Measurements from ENCODE around the gene IGFL1. TPM values are rescaled to one million over a fixed set of nuclear protein-coding genes. Genes with fewer than 3 reads are reported as not detected.
"Not testable (repeated sequence)": the region's sequence is repeated elsewhere in the genome, so short reads cannot be mapped to it uniquely, and the experiment has no call there.

Gene IGFL1
- total RNA-seq, 1 donor from 2014 or later, result not detected

DNA sequence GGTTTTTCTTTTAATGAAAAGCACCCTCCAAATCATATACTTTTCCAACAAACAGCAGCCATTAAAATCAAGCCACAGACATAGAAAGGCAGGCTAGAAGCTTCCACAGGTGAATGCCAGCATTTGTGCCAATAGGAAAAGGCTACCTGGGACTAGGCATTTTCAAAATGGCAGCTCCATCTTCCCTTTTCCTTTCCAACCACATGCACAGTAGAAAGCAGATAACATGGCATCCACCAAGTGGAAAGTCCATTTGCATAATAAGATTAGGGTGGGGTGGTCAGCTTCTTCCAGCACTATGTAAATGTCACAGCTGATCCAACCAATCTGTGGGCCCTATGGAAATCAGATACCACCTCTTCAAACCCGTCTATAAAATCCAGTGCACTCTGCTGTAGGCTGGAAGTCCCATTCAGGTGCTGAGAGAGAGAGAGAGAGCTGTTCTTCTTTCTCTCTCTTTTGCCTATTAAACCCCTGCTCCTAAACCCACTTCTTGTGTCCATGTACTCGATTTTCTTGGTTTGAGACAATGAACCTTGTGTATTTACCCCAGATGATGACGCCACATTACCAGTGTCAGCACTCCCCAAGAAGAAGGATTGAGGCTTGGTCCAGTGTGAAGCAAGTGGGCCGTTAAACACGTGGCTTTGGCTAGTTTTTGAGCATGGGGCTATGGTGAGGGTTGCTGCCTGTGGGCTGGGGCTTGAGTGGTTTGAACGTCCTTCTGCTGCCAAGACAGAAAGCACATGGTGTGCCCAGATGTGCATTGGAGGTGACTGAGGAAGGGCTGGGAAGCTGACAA is 24.2 kb upstream of the IGFL1 start:
- H4K20me1 ChIP-seq (ENCODE audit: insufficient read depth, low read length), result no peaks in the 10 kb centered on the region
- peaks cover 16% of the 10 kb centered on the region for H3K9me3 Mint-ChIP-seq (ENCODE audit: unreplicated experiment)
- no peaks in the 10 kb centered on the region for H3K36me3 ChIP-seq (ENCODE audit: insufficient read depth, low read length)
- FAIRE-seq, result no peak
- H3K4me1 Mint-ChIP-seq (ENCODE audit: low read depth, unreplicated experiment), result peaks cover 51% of the 10 kb centered on the region
- H3K79me2 ChIP-seq (ENCODE audit: insufficient read depth, low read length), result no peaks in the 10 kb centered on the region
- H3K9ac ChIP-seq (ENCODE audit: low read length), result no peak overlapping the region
- peaks cover 24% of the 10 kb centered on the region for H3K27me3 ChIP-seq (ENCODE audit: insufficient read depth, low read length)
- no peak overlapping the region for H3K27ac ChIP-seq (ENCODE audit: low read depth, low read length)
- no peak overlapping the region for H3K4me3 ChIP-seq (ENCODE audit: insufficient read depth, low read depth, low read length)
- no peak overlapping the region for H3K4me2 ChIP-seq (ENCODE audit: low read length)
- peaks cover 11% of the 10 kb centered on the region for H3K36me3 Mint-ChIP-seq (ENCODE audit: low read depth, unreplicated experiment)
- no peak overlapping the region for H2AFZ ChIP-seq (ENCODE audit: low read depth, low read length)
- peaks cover 11% of the 10 kb centered on the region for H3K9me3 ChIP-seq (ENCODE audit: insufficient read depth, low read depth, low read length)
- no peak for DNase-seq (ENCODE audit: low read depth)
- no peak overlapping the region for H3K27ac Mint-ChIP-seq (ENCODE audit: unreplicated experiment)
- no peaks in the 10 kb centered on the region for H3K4me1 ChIP-seq (ENCODE audit: insufficient read depth, low read length)
- H3K4me3 Mint-ChIP-seq (ENCODE audit: unreplicated experiment), result no peak overlapping the region
- no peak for TF ChIP-seq EZH2 (IDR thresholded peaks at IDR 0.05; ENCODE audit: insufficient read depth, low read length)
- TF ChIP-seq, protein P1, sequence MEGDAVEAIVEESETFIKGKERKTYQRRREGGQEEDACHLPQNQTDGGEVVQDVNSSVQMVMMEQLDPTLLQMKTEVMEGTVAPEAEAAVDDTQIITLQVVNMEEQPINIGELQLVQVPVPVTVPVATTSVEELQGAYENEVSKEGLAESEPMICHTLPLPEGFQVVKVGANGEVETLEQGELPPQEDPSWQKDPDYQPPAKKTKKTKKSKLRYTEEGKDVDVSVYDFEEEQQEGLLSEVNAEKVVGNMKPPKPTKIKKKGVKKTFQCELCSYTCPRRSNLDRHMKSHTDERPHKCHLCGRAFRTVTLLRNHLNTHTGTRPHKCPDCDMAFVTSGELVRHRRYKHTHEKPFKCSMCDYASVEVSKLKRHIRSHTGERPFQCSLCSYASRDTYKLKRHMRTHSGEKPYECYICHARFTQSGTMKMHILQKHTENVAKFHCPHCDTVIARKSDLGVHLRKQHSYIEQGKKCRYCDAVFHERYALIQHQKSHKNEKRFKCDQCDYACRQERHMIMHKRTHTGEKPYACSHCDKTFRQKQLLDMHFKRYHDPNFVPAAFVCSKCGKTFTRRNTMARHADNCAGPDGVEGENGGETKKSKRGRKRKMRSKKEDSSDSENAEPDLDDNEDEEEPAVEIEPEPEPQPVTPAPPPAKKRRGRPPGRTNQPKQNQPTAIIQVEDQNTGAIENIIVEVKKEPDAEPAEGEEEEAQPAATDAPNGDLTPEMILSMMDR (IDR thresholded peaks at IDR 0.05; ENCODE audit: insufficient read depth, low read depth, low read length), result no peak
- peaks cover 7% of the 10 kb centered on the region for H3K27me3 Mint-ChIP-seq (ENCODE audit: low read depth, unreplicated experiment)

DNA sequence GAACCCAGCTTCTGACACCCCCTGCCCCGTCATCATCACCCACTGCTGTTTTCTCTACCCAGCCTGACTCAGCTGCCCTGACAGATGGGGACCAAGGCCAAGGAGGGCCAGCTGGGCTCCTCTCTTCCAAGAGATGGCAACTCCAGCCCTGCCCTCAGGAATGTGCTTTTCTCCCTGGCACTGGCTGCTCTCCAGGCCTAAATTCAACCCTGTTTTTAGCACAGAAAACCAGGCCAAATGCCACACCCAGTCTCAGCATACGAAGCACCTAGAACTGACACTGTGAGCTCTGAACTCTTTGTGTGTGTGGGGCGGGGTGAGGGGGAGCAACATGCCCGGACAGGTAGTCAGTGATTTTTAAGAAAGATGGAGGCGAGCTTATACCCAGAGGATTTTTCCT is 23.4 kb upstream of the IGFL1 start:
- Mint-ChIP-seq H3K36me3 (ENCODE audit: low read depth, unreplicated experiment) (peaks cover 14% of the 10 kb centered on the region), H3K4me1 (ENCODE audit: low read depth, unreplicated experiment) (peaks cover 55% of the 10 kb centered on the region), H3K27ac (ENCODE audit: unreplicated experiment) (peak overlapping the region; percentile 18), H3K4me3 (ENCODE audit: unreplicated experiment) (no peak overlapping the region), H3K9me3 (ENCODE audit: unreplicated experiment) (peaks cover 16% of the 10 kb centered on the region), H3K27me3 (ENCODE audit: low read depth, unreplicated experiment) (peaks cover 7% of the 10 kb centered on the region)
- H3K9ac ChIP-seq (ENCODE audit: low read length), result no peak overlapping the region
- no peaks in the 10 kb centered on the region for H3K4me1 ChIP-seq (ENCODE audit: insufficient read depth, low read length)
- no peaks in the 10 kb centered on the region for H3K36me3 ChIP-seq (ENCODE audit: insufficient read depth, low read length)
- no peak overlapping the region for H3K27ac ChIP-seq (ENCODE audit: low read depth, low read length)
- no peaks in the 10 kb centered on the region for H3K79me2 ChIP-seq (ENCODE audit: insufficient read depth, low read length)
- DNase-seq (ENCODE audit: low read depth), result no peak
- peaks cover 11% of the 10 kb centered on the region for H3K9me3 ChIP-seq (ENCODE audit: insufficient read depth, low read depth, low read length)
- no peak overlapping the region for H3K4me3 ChIP-seq (ENCODE audit: insufficient read depth, low read depth, low read length)
- peaks cover 5% of the 10 kb centered on the region for H4K20me1 ChIP-seq (ENCODE audit: insufficient read depth, low read length)
- TF ChIP-seq, protein P1 (IDR thresholded peaks at IDR 0.05; ENCODE audit: insufficient read depth, low read depth, low read length), result no peak
- no peak for TF ChIP-seq EZH2 (IDR thresholded peaks at IDR 0.05; ENCODE audit: insufficient read depth, low read length)
- no peak overlapping the region for H2AFZ ChIP-seq (ENCODE audit: low read depth, low read length)
- FAIRE-seq, result no peak
- no peak overlapping the region for H3K4me2 ChIP-seq (ENCODE audit: low read length)
- peaks cover 28% of the 10 kb centered on the region for H3K27me3 ChIP-seq (ENCODE audit: insufficient read depth, low read length)

DNA sequence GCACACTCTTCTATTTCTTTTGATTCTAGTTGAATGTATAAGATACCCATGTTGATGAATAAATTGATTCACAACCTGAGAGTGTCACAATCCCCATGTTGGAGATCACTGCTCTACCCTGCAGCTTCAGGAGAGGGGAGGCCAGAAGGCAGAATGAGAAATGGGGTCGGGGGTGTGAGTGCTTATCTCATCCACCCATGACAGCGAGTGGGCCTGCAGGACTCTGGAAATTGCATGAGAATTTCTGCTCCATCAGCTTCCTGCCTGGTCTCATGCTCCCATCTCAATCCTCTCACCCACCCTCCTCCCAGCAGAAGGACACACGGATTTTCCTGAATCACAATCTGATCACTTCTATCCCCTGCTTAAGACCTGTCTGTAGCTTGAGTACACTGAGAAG is 22.9 kb upstream of the IGFL1 start:
- Histone ChIP-seq H3K9me3 (ENCODE audit: insufficient read depth, low read depth, low read length) (peaks cover 11% of the 10 kb centered on the region), H3K4me2 (ENCODE audit: low read length) (no peak overlapping the region), H4K20me1 (ENCODE audit: insufficient read depth, low read length) (peaks cover 5% of the 10 kb centered on the region), H3K4me3 (ENCODE audit: insufficient read depth, low read depth, low read length) (no peak overlapping the region), H3K36me3 (ENCODE audit: insufficient read depth, low read length) (no peaks in the 10 kb centered on the region), H2AFZ (ENCODE audit: low read depth, low read length) (no peak overlapping the region), H3K27ac (ENCODE audit: low read depth, low read length) (no peak overlapping the region), H3K79me2 (ENCODE audit: insufficient read depth, low read length) (no peaks in the 10 kb centered on the region), H3K4me1 (ENCODE audit: insufficient read depth, low read length) (no peaks in the 10 kb centered on the region), H3K9ac (ENCODE audit: low read length) (no peak overlapping the region), H3K27me3 (ENCODE audit: insufficient read depth, low read length) (peaks cover 24% of the 10 kb centered on the region)
- DNase-seq (ENCODE audit: low read depth) (no peak), FAIRE-seq (no peak)
- peaks cover 16% of the 10 kb centered on the region for H3K9me3 Mint-ChIP-seq (ENCODE audit: unreplicated experiment)
- peak overlapping the region; percentile 18 for H3K27ac Mint-ChIP-seq (ENCODE audit: unreplicated experiment)
- TF ChIP-seq, protein P1 (IDR thresholded peaks at IDR 0.05; ENCODE audit: insufficient read depth, low read depth, low read length), result no peak
- no peak for TF ChIP-seq EZH2 (IDR thresholded peaks at IDR 0.05; ENCODE audit: insufficient read depth, low read length)
- peaks cover 55% of the 10 kb centered on the region for H3K4me1 Mint-ChIP-seq (ENCODE audit: low read depth, unreplicated experiment)
- H3K4me3 Mint-ChIP-seq (ENCODE audit: unreplicated experiment), result no peak overlapping the region
- H3K27me3 Mint-ChIP-seq (ENCODE audit: low read depth, unreplicated experiment), result peaks cover 7% of the 10 kb centered on the region
- H3K36me3 Mint-ChIP-seq (ENCODE audit: low read depth, unreplicated experiment), result peaks cover 14% of the 10 kb centered on the region

DNA sequence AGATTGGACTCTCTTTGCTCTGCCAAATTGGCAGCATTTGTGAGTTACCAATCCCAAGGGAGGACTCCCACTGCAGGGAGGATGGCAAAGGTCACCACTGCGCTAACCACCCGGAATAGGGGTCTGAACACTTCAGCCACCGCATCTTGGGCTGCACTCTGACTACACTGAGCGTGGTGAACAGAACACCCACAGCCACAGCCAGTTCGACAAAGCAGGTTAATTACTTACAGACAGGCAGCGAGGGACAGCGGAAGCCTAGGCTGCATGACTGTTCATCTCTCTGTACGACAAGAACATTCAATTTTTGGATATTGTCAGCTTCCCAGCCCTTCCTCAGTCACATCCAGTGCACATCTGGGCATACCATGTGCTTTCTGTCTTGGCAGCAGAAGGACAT is 21.7 kb upstream of the IGFL1 start:
- not testable (repeated sequence) for H2AFZ ChIP-seq (ENCODE audit: low read depth, low read length); FAIRE-seq; H3K27ac Mint-ChIP-seq (ENCODE audit: unreplicated experiment); H3K27me3 Mint-ChIP-seq (ENCODE audit: low read depth, unreplicated experiment); H3K4me3 Mint-ChIP-seq (ENCODE audit: unreplicated experiment); H3K4me2 ChIP-seq (ENCODE audit: low read length); H3K9me3 ChIP-seq (ENCODE audit: insufficient read depth, low read depth, low read length); H3K4me1 ChIP-seq (ENCODE audit: insufficient read depth, low read length); DNase-seq (ENCODE audit: low read depth); H3K4me3 ChIP-seq (ENCODE audit: insufficient read depth, low read depth, low read length); H3K36me3 ChIP-seq (ENCODE audit: insufficient read depth, low read length); H3K9ac ChIP-seq (ENCODE audit: low read length); H4K20me1 ChIP-seq (ENCODE audit: insufficient read depth, low read length); H3K27ac ChIP-seq (ENCODE audit: low read depth, low read length); H3K79me2 ChIP-seq (ENCODE audit: insufficient read depth, low read length); H3K9me3 Mint-ChIP-seq (ENCODE audit: unreplicated experiment)
- Mint-ChIP-seq H3K36me3 (ENCODE audit: low read depth, unreplicated experiment) (peaks cover 11% of the 10 kb centered on the region), H3K4me1 (ENCODE audit: low read depth, unreplicated experiment) (peaks cover 55% of the 10 kb centered on the region)
- H3K27me3 ChIP-seq (ENCODE audit: insufficient read depth, low read length), result peaks cover 22% of the 10 kb centered on the region

Measured in astrocyte (in vitro differentiated cells and primary cell).